Measurements from ENCODE around the gene MYO1E.

GRCh38 chr15:59177317-59177660 is 195.4 kb downstream of the MYO1E start:
- TF ChIP-seq EP300 (conservative IDR thresholded peaks at IDR 0.05; ENCODE audit: poor library complexity, severe bottlenecking) (no peak), TAF1 (IDR thresholded peaks at IDR 0.05; ENCODE audit: low read depth) (no peak), CTCF (IDR thresholded peaks at IDR 0.05; ENCODE audit: poor library complexity, severe bottlenecking) (no peak), SMC3 (conservative IDR thresholded peaks at IDR 0.05; ENCODE audit: poor library complexity) (no peak), POLR2AphosphoS5 (IDR thresholded peaks at IDR 0.05) (no peak), EZH2 (IDR thresholded peaks at IDR 0.05; ENCODE audit: borderline replicate concordance, insufficient read depth, low read length, poor library complexity, severe bottlenecking) (no peak)
